Kidney capillary endothelial cell (primary cell): Measurements from ENCODE around the gene ANKRD24.
"Not testable (repeated sequence)": the region's sequence is repeated elsewhere in the genome, so short reads cannot be mapped to it uniquely, and the experiment has no call there.

Experiments
- DNase-seq: peaks from one replicate; pipeline ENCODE4 v3.0.0-alpha.2; 2018; ENCODE audit warnings: low spot score

ANKRD24 gene

GRCh38 chr19:4197625-4198466, 15.4 kb downstream of the ANKRD24 start:
- no peak for DNase-seq

DNA sequence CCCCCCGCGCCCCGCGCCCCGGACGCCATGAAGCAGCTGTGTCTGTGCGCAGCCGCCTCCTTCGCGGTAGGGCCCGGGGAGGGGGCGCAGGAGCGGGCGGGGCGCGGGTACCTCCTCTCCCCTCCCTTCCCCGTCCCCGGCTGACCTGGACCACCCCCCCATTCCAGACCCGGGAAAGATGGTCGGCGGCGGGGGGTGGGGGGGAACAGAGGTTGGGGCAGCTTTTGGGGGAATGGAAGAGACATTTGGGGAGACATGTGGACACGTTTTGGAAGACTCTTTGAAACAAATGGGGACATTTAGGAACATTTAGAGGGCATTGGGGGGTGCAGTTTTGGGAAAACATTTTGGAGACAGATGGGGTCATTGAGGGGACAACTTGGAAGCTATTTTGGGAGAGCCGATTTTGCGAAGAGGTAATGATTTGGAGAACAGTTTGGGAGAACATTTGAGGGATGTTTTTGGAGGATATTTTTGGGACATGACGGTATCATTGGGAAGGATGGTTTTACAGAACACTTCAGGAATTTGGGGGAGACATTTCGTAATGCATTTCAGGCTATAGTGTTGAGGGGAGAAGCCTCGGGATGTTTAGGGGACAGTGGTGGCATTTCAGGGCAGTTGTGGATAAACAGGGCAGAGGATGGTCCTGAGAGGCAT, 16.1 kb downstream of the ANKRD24 start:
- no peak for DNase-seq

GRCh38 chr19:4199699-4200293, 17.3 kb downstream of the ANKRD24 start:
- no peak for DNase-seq

DNA sequence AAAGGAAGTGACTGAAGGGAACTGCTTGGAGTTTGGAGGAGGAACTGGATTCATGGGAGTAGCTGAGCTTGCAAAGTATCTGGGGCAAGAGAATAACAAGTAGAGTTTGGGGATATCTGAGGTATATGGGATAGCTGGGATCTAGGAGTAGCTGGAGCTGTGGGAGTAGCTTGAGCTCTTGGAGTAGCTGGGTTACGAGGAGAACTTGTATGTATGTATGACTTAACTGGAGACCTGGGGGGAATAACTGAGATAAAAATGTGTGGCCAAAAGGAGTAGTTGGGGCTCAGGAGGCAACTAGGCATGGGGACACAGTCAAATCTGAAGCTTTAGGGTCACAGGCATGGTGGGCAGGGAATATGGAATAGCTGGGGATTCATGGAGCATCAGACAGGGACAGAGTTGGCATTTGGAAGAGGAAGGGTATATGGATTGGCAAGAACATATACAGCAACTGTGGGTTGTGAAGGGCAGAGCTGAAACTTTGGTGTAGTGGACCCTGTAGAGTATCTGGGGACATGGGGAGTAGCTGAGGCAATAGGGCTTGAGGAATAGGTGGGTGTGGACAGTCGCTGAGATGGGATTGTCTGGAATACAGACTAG, 18.6 kb downstream of the ANKRD24 start:
- DNase-seq: no peak

GRCh38 chr19:4201798-4202197, 19.3 kb downstream of the ANKRD24 start:
- no peak for DNase-seq

DNA sequence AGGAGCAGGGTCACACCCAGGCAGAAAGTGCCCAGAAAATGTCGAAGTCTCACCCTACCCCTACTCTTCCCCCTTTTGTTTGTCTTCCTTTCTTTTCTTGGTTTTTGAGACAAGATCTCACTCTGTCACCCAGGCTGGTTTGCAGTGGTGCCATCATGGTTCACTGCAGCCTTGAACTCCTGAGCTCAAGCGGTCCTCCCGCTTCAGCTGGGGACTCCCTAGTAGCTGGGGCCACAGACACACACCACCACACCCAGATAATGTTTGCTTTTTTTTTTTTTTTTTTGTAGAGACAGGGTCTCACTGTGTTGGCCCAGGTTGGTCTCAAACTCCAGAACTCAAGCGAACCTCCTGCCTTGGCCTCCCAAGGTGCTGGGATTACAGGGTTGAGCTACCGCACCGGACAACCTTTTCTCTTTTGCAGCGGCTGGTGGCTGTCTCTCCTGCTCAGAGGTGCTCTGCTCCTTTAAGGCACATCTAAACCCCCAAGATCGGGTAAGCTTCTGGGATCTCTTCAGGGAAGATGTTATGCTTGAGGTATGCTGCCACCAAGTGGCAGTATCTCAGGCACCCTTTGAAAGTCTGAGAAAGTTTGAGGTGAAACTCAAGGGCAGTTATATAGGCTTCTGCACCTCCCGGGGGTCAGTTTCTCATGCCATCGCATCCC, 24.5 kb downstream of the ANKRD24 start:
- peak; percentile 25 for DNase-seq

GRCh38 chr19:4208385-4209094, 26.1 kb downstream of the ANKRD24 start:
- no peak for DNase-seq

DNA sequence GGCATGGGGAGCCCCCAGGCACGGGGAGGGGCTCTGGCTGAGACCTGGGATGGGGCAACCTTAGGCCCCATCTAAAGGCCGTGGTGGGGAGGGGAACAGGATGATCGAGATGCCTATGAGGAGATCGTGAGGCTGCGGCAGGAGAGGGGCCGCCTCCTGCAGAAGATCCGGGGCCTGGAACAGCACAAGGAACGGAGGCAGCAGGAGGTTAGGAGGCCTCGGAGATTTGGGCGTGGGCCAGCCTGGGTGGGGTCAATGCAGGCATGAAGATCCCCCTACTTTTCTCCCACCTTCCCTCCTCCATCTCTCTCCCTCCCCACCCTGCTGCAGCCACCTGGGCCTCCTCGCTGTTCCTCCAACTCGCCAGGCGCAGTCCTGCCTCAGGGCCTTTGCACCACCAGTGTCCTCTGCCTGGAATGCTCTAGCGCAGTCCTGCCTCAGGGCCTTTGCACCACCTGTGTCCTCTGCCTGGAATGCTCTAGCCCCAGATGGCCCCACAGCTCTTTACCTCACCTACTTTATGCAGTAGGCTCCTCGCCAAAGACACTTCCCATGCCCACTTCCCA, 27.8 kb downstream of the ANKRD24 start:
- no peak for DNase-seq

DNA sequence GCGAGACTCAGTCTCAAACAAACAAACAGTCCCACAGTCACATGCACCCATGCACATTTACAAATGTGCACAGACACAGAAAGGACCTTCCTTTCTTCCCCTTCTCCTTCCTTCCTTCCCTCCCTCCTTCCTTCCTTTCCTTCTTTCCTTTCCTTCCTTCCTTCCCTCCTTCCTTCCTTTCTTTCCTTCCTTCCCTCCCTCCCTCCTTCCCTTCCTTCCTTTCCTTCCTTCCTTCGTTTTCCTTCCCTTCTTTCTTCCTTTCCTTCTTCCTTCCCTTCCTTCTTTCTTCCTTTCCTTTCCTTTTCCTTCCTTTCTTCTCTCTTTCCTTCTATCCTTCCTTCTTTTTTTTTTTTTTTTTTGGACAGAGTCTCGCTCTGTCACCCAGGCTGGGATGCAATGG, 30.6 kb downstream of the ANKRD24 start:
- DNase-seq: no peak

DNA sequence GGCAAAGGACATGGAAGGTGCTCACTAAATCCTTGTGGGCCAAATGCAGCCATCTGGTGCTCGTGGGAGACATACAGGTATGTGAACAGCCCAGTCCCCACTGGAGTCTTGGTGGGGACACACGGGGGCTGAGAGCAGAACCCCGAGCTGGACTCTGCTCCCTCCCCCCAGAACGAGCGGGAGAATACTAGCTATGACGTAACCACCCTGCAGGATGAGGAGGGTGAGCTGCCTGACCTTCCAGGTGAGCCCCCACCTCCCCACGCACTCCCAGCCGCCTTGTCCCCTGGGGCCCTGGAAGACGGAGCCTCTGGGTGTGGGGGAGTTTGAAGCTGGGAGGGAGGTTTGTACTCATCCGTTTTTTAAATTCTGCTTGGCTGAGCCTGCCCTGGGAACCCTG, 33.3 kb downstream of the ANKRD24 start:
- no peak for DNase-seq

GRCh38 chr19:4216846-4217245, 34.4 kb downstream of the ANKRD24 start:
- DNase-seq: no peak

DNA sequence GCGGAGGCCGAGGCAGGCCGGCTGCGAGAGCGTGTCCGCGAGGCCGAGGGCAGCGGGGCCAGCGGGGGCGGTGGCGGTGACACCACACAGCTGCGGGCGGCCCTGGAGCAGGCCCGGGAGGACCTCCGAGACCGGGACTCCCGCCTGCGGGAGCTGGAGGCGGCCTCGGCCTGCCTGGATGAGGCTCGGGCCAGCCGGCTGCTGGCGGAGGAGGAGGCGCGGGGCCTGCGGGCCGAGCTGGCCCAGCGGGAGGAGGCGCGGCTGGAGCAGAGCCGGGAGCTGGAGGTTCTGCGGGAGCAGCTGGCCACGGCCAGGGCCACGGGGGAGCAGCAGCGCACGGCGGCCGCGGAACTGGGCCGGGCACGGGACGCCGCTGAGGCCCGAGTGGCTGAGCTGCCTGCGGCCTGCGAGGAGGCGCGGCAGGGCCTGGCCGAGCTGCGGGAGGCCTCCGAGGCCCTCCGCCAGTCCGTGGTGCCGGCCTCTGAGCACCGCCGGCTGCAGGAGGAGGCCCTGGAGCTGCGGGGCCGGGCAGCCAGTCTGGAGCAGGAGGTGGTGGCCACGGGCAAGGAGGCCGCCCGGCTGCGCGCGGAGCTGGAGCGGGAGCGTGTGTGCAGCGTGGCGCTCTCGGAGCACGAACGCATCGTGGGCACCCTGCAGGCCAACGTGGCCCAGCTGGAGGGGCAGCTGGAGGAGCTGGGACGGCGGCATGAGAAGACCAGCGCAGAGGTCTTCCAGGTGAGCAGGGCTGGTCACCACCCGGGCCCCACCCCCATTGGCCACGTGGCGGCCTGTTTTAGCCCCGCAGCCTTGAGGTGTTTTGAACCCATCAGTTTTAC, 35.2 kb downstream of the ANKRD24 start:
- no peak for DNase-seq

- not testable (repeated sequence) for DNase-seq
Measured at GRCh38 chr19:4218523-4218922, 36.0 kb downstream of the ANKRD24 start.

- no peak for DNase-seq
Measured at GRCh38 chr19:4220188-4220587, 37.7 kb downstream of the ANKRD24 start.

DNA sequence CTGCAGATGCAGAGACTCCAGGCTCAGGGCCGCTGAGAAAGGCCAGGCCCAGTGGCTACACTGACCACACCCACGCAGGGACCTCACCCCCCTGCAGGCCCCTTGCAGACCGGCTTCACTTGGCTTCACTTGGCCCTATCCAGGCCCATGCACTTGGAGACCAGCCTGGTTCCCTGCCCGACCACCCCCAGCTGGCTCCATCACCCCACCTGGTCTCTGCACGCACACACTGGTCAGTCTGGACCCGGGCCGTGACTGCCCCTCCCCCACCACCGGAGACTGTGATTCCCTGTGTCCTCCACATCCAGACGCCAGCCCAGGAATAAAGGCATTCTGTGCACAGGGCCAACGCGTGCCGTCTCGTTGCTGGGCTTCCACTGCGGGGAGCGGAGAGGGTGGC, 42.0 kb downstream of the ANKRD24 start:
- DNase-seq: no peak

DNA sequence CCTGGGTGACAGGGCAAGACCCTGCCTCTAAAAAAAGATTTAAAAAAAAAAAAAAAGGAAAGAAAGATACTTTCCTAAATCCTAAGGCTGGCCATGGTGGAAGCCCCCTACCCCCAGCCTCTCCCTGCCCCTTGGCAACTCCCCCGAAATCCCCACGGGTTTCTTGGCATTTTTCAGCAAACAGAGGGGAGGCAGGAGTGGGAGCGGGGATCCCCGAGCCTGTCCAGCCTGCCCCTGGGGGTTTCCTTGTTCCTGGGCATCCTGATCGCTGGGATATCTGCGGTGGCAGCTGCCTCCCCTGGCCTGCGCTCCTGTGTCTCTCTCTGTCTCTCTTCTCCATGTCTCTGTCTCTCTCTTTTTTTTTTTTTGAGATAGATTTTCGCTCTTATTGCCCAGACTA, 43.4 kb downstream of the ANKRD24 start:
- DNase-seq: no peak

DNA sequence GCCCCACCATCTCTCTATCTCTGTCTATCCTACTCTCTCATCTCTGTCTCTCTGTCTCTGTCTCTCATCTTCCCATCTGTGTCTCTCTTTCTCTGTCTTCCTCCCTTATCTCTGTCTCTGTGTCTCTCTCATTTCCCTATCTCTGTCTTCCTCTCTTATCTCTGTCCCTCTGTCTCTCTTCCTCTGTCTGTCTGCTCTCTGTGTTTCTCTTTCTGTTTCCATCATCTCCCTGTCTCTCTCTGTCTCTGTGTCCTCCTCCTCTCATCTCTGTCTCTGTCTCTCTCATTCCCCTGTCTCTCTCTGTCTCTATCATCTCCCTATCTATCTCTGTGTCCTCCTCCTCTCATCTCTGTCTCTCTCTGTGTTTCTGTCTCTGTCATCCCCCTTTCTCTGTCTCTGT, 45.3 kb downstream of the ANKRD24 start:
- DNase-seq: no peak

GRCh38 chr19:4228765-4229178, 46.3 kb downstream of the ANKRD24 start:
- no peak for DNase-seq

GRCh38 chr19:4229179-4229931, 46.9 kb downstream of the ANKRD24 start, which contains the start of gene EBI3:
TSS of gene EBI3 (plus strand) at chr19:4229523. CDS start at chr19:4229551, 28 bp downstream.
- DNase-seq: no peak
